ENCODE measurements around the gene SUPT6H.

Gene SUPT6H

DNA sequence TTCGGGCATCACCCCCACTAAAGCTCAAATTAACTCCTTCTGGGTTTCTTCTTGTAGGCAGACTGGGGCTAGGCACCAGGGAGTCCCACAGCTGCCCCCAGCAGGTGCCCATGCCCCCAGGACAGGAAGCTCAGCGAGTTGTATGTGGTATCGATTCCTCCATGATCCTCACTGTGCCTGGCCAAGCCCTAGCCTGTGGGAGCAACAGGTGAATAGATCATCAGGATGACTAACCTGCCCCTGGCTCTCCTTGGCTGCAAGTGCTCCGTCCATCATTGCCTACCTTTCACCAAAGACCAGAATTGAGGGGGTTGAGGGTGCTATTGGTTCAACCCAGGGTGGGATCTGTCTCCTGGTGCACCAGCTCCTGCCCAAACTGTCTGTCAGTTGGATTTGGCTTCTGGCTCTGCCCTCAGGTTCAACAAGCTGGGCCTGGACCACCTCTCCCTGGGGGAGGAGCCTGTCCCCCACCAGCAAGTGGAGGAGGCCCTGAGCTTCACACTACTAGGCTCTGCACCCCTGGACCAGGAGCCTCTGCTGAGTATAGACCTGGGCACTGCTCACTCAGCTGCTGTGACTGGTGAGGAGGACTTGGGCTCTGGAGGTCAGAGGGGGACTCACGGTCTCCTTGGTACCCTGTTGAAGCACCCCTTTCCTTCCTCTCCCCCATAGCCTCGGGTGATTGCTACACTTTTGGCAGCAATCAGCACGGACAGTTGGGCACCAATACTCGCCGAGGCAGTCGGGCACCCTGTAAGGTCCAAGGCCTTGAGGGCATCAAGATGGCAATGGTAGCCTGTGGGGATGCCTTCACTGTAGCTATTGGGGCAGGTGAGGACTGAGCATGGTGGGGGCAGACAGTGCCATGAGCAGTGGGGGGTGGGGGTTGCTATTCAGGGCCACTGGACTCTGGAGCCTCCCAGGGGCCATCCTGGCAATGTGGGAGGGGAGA is 78.7 kb downstream of the SUPT6H start:
- DNase-seq (ENCODE audit: low read depth) = no peak
- no peak overlapping the region for H3K4me3 ChIP-seq (ENCODE audit: low read length)
- TF ChIP-seq, protein P1, sequence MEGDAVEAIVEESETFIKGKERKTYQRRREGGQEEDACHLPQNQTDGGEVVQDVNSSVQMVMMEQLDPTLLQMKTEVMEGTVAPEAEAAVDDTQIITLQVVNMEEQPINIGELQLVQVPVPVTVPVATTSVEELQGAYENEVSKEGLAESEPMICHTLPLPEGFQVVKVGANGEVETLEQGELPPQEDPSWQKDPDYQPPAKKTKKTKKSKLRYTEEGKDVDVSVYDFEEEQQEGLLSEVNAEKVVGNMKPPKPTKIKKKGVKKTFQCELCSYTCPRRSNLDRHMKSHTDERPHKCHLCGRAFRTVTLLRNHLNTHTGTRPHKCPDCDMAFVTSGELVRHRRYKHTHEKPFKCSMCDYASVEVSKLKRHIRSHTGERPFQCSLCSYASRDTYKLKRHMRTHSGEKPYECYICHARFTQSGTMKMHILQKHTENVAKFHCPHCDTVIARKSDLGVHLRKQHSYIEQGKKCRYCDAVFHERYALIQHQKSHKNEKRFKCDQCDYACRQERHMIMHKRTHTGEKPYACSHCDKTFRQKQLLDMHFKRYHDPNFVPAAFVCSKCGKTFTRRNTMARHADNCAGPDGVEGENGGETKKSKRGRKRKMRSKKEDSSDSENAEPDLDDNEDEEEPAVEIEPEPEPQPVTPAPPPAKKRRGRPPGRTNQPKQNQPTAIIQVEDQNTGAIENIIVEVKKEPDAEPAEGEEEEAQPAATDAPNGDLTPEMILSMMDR (conservative IDR thresholded peaks at IDR 0.05; ENCODE audit: low read depth, low read length) = no peak

DNA sequence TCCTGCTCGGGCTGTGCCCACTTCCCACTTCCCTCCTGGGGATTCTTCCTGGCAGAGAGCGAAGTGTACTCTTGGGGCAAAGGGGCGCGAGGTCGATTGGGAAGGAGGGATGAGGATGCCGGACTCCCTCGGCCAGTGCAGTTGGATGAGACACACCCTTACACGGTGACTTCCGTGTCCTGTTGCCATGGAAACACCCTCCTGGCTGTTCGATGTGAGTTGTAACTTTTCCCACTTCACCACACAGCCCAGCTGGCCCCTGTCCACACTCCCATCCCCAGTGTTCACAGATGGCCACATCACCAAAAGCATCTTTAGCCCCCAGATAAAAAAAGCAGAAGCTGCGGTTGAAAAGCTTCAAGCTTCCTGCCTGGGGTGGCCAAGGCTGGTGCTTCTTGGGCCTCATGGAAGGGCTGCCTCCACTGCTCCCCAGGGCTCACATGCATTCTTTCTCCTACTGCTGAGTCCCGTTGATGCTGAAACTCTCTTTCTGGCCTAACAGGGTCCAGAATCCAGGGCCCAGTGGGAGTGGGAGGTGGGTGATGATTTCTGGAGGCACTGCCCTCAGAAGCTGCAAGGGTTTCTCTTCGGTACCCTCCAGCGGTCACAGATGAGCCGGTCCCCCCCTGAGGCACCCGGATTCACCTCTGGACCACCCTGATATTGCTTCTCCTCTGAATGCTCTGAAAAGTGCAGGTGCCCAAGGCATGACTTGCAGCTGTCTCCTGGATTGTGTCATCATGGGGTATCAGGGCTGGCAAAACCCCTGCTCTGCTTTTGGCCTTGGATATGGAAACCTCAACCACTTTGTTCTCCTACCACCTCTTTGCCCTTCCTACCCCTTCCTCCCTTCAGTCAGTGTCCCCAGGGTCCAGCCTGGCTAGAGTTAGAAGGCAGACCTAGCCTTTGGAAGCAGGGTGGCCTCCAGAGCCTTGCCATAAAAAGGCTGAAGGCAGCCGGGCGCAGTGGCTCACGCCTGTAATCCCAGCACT is 79.6 kb downstream of the SUPT6H start:
- H3K4me3 ChIP-seq (ENCODE audit: low read length) = no peak overlapping the region
- no peak for DNase-seq (ENCODE audit: low read depth)
- TF ChIP-seq, protein P1 (conservative IDR thresholded peaks at IDR 0.05; ENCODE audit: low read depth, low read length) = no peak

DNA sequence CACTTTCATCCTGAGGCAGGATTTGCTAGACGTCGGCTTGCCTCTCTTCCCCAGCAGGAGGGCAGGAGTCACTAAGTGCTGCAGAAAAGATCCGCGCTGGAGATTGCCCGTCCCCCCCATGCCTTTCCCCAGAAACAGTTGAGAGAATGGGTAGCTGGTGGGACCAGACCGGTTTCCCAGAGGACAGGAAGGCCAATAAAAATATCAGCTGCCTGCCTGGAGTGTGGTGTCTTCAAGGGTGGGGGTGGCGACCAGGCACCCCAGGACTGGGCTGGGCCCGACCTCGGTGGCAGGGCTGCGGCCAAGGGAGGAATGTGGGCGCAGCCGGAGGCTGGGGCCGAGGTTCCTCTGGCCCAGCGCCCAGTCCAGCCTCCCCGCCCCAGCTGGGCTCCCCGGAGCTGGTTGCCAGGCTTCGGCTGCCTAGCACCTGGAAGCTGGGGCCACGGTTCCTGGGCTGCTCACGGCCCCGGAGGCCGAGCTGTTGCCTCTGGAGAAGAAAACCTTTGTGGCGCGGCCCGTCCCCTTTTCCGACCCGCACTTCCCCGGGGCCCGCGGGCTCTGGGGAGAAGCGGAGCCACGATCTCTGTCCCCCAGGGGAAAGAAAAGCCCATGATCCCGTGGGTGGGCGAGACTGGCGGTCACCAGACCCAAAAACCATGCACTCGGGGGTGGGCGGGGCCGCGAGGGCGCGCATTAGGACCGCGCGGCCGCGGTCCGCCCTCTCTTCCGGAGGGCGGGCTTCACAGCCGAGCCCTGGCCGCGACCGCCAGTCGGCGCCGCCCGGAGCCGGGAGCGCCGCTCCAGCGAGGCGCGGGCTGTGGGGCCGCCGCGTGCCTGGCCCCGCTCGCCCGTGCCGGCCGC is 81.5 kb downstream of the SUPT6H start, which contains the start of gene TRAF4:
Gene TRAF4 (plus strand): TSS at position 769 of the 861 bp plus-strand sequence. CDS start 102 bp downstream, outside the sequence.
- TF ChIP-seq, protein P1 (conservative IDR thresholded peaks at IDR 0.05; ENCODE audit: low read depth, low read length) = peak; percentile 20
- peak within 1 kb of the TSS; percentile 94 for H3K4me3 ChIP-seq (ENCODE audit: low read length)
- DNase-seq (ENCODE audit: low read depth) = peak; percentile 69

DNA sequence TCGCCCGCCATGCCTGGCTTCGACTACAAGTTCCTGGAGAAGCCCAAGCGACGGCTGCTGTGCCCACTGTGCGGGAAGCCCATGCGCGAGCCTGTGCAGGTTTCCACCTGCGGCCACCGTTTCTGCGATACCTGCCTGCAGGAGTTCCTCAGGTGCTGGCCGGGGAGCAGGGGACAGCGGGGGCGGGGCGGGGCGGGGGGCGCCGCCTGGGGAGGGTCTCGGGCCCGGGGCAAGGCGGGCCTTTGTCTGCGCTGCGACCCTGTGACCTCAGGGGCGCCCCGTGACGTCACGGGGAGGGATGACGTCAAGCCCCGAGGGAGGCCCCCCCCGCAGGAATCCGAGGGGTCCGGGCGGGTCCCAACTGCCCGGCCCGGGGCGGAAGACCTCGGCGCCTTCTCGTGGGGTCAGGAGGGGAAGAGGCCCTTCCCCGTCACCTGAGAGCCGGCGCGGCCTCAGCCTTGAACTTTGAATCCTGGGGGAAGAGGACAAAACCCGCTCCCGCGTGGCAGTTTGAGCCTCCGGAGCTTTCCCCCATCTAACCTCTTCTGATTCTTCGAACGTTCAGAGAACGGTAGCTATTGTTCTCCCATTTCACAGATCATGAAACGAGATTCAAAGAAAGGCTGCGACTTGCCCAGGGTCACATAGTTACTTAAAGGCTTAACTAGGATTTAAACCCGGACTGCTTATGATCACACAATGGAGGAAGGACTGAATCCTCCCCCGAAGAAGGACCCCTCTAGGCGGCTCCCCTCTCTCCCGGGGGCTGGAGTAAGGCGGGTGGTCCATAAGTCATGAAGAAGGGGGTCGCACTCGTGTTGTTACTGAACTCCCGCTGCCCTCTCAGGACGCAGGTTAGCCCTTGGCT is 82.3 kb downstream of the SUPT6H start:
- TF ChIP-seq, protein P1 (conservative IDR thresholded peaks at IDR 0.05; ENCODE audit: low read depth, low read length) = no peak
- H3K4me3 ChIP-seq (ENCODE audit: low read length) = peak overlapping the region; percentile 94
- DNase-seq (ENCODE audit: low read depth) = peak; percentile 11

DNA sequence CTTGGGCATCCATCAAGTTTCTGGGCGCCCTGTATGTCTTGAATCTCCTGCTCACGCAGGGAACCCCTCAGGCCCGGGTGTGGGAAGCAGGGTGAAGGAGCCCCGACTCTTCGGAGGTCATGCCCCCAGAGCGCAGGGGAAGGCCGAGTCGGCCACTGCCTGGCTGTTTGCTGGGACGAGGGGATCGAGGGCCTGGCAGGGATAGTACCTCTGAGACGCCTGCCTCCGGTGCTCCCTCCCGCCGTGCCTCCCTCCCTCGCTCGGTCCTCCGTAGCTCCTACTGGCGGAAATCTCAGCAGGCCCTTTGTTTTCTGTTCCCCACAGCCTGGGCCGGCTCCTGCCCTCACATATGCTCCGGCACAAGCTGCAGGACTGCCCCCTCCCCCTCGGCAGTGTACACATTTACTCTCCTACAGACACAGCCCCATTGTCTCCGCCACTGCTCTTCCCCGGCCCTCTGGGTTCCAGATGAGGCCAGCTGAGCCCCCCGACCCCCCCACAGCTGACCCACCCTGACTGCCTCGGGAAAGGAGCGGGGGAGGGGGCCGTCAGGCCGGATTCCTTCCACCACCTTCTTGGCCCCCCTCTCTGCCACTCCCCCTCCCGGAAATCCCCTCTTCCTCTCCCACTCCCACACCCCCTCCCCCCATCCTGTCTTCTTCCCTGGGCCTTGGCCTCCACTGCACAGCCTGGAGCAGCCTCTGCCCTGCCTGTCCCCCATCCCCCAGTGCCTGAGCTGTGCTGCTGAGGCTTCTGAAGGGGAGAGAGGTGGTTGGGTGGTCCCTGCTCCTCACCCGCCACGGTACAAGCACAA is 83.2 kb downstream of the SUPT6H start:
- TF ChIP-seq, protein P1 (conservative IDR thresholded peaks at IDR 0.05; ENCODE audit: low read depth, low read length) = no peak
- H3K4me3 ChIP-seq (ENCODE audit: low read length) = peak overlapping the region; percentile 94
- peak; percentile 13 for DNase-seq (ENCODE audit: low read depth)

Measured in retinal pigment epithelial cell (primary cell).